Measurements from ENCODE around the gene STAB1. TPM values are rescaled to one million over a fixed set of nuclear protein-coding genes. Genes with fewer than 3 reads are reported as not detected.

Gene STAB1
- total and polyA plus RNA-seq, 2 of the 8 experiments (the other 6 are each of a cell fraction or from before 2014, with no cell fraction given) = 1.0 to 1.9 TPM

DNA sequence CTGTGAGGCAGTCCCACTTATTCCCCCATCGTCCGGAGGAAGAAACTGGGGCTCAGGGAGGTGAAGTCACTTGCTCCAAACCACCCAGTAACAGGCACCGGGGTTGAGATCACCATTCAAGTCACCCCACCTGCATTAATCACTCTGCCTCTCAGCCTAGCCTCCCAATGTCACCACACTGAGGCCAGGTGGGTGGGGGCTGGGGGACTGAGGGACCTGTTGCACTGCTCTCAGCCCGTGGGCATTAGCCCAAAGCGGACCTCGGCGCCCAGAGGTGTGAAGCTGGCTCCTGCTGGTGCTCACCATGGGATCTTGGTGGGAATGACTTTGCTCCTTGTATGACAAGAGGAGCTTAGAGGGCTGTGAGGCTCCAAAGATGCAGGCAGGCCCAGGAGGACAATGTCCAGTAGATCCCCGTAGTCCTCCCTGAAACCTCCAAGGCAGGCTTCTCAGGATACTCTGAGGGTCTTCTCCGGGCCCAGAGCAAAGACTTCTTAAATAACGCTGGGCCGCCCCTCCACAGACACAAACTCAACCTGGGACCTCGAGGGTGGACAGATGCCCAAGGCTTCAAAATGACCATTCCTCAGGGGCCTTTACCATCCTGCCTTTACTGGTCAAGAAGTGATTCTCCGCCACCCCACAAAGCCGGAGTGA lies 36.9 kb downstream of the STAB1 start:
- H3K27ac ChIP-seq (ENCODE audit: low read depth, low read length) = no peak overlapping the region
- H4K91ac ChIP-seq (replicated peaks; ENCODE audit: insufficient read length, low read length) = no peak overlapping the region
- H2BK20ac ChIP-seq (ENCODE audit: low read length) = no peak overlapping the region
- H3K4me3 ChIP-seq (ENCODE audit: extremely low read depth in 1 of 4, insufficient read depth in 2 of 4, low read depth in 3 of 4, low read length in 4 of 4) = peak overlapping the region; percentile 61 to 84 (median 66)
- DNase-seq (ENCODE audit: low read depth in 1 of 2, low spot score in 2 of 2) (no peak), FAIRE-seq (no peak)
- no peak overlapping the region for H3K4ac ChIP-seq (replicated peaks; ENCODE audit: insufficient read length, low read depth, low read length)
- peaks cover 19% of the 10 kb centered on the region; the same call in 1 of the 2 replicates for H3K23me2 ChIP-seq (ENCODE audit: low read depth, low read length)
- H2AFZ ChIP-seq (ENCODE audit: low read length) = no peak overlapping the region
- no peak overlapping the region for H2AK5ac ChIP-seq (ENCODE audit: low read depth, low read length)
- no peak overlapping the region for H2BK15ac ChIP-seq (ENCODE audit: low read length)
- peaks cover 0 to 39% of the 10 kb centered on the region in 2 experiments; a peak in 2 of 4 replicates for H3K79me2 ChIP-seq (ENCODE audit: control insufficient read depth in 1 of 2, insufficient read depth in 2 of 2, low read length in 2 of 2)
- no peaks in the 10 kb centered on the region for H3K27me3 ChIP-seq (replicated peaks in 1 of 4; ENCODE audit: control insufficient read depth in 3 of 4, extremely low read depth in 1 of 4, insufficient read depth in 3 of 4, low read length in 3 of 4)
- TF ChIP-seq CEBPB (IDR thresholded peaks at IDR 0.05; ENCODE audit: low read depth, low read length) (no peak), PHF8 (conservative IDR thresholded peaks at IDR 0.05; ENCODE audit: low read depth, low read length) (no peak), SIRT6 (IDR thresholded peaks at IDR 0.05; ENCODE audit: low read length) (no peak), E2F6 (IDR thresholded peaks at IDR 0.05) (no peak), CTCF (IDR thresholded peaks at IDR 0.05; ENCODE audit: control extremely low read depth in 1 of 3, insufficient read depth in 1 of 3, low read depth in 1 of 3, low read length in 3 of 3) (no peak), SP1 (IDR thresholded peaks at IDR 0.05; ENCODE audit: low read depth, low read length) (no peak)
- TF ChIP-seq, protein P1, sequence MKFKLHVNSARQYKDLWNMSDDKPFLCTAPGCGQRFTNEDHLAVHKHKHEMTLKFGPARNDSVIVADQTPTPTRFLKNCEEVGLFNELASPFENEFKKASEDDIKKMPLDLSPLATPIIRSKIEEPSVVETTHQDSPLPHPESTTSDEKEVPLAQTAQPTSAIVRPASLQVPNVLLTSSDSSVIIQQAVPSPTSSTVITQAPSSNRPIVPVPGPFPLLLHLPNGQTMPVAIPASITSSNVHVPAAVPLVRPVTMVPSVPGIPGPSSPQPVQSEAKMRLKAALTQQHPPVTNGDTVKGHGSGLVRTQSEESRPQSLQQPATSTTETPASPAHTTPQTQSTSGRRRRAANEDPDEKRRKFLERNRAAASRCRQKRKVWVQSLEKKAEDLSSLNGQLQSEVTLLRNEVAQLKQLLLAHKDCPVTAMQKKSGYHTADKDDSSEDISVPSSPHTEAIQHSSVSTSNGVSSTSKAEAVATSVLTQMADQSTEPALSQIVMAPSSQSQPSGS (IDR thresholded peaks at IDR 0.05; ENCODE audit: low read length) = no peak
- peaks cover 0 to 22% (median 14%) of the 10 kb centered on the region in 4 experiments; a peak in 6 of 7 replicates for H3K4me1 ChIP-seq (replicated peaks in 1 of 4; ENCODE audit: control insufficient read depth in 3 of 4, insufficient read depth in 4 of 4, low read length in 3 of 4)
- ChIA-PET CTCF (ENCODE audit: partially characterized antibody) (interaction anchor here (1.0 kb wide), 1 partner anchor 29 kb away, joined by 3 read pairs; no protein-coding TSS in a partner anchor), POLR2A (ENCODE audit: partially characterized antibody) (interaction anchor here (1.1 to 3.0 kb wide), 5 partner anchors 8 to 21 kb away, joined by 4 to 25 read pairs (median 5); no protein-coding TSS in a partner anchor)
- peak overlapping the region; percentile 89 for H3K4me2 ChIP-seq (ENCODE audit: insufficient read depth in 1 of 2, low read depth in 2 of 2, low read length in 2 of 2)
- H2BK120ac ChIP-seq (replicated peaks; ENCODE audit: low read depth, low read length) = no peak overlapping the region
- H3K9me3 ChIP-seq (ENCODE audit: insufficient read depth in 2 of 2, low read depth in 1 of 2, low read length in 1 of 2) = no peaks in the 10 kb centered on the region
- H3K18ac ChIP-seq (ENCODE audit: extremely low read depth, low read length) = no peak overlapping the region
- H4K20me1 ChIP-seq (replicated peaks in 1 of 2; ENCODE audit: control insufficient read depth in 1 of 2, insufficient read depth in 2 of 2, low read length in 2 of 2) = peaks cover 14 to 34% of the 10 kb centered on the region in 2 experiments
- H3K23ac ChIP-seq (ENCODE audit: insufficient read length) = no peak overlapping the region
- whole genome bisulfite sequencing, 2 experiments (ENCODE audit: extremely low coverage in 1 of 2, insufficient coverage in 1 of 2, insufficient read length in 1 of 2, insufficient replicate concordance in 2 of 2, low coverage in 1 of 2, low lambda C conversion rate in 2 of 2, missing lambda C conversion rate in 1 of 2) = 94% methylated on average over 14 of the region's 14 CpGs; no CpG with 5 or more reads in 1 of the 2 experiments
- peaks cover 33% of the 10 kb centered on the region for H3K79me1 ChIP-seq (ENCODE audit: low read depth, low read length)
- H4K5ac ChIP-seq (ENCODE audit: insufficient read length, low read depth, low read length) = no peak overlapping the region
- no peak overlapping the region; a peak in 3 of 7 replicates for H3K9ac ChIP-seq (replicated peaks in 1 of 4; ENCODE audit: extremely low read depth in 1 of 4, low read depth in 3 of 4, low read length in 3 of 4)
- 0 out of 2 replicates have a peak overlapping the region, but pooled peaks have one; percentile 39 for H2BK12ac ChIP-seq (ENCODE audit: low read depth, low read length)
- H2BK5ac ChIP-seq (ENCODE audit: low read depth, low read length) = peak overlapping the region; percentile 52; the same call in 1 of the 2 replicates
- H3K14ac ChIP-seq (ENCODE audit: insufficient read length) = no peak overlapping the region
- H3K36me3 ChIP-seq (ENCODE audit: control insufficient read depth in 2 of 4, insufficient read depth in 4 of 4, low read length in 3 of 4) = peaks cover 18 to 29% (median 23%) of the 10 kb centered on the region in 4 experiments
- no peak overlapping the region for H3K56ac ChIP-seq (replicated peaks; ENCODE audit: insufficient read length, low read depth, low read length)
- peak overlapping the region; percentile 7; the same call in 1 of the 2 replicates for H4K8ac ChIP-seq (ENCODE audit: extremely low read depth, insufficient read depth, low read length)
